Renal cortical epithelial cell (primary cell): Measurements from ENCODE around the gene TAGLN. TPM values are rescaled to one million over a fixed set of nuclear protein-coding genes. Genes with fewer than 3 reads are reported as not detected.
A peak's percentile ranks its signal among the peaks of the same experiment; 100 is the strongest.

Source experiments
- DNase-seq: peaks from one replicate; pipeline ENCODE4 v3.0.0-alpha.2; 2011; ENCODE audit warnings: low read depth
- total RNA-seq: library from RNA; depleted of rRNA; stranded (reverse); fragments of >200 nt; gene quantifications from 2 replicates; pipeline ENCODE4 v1.2.3, GENCODE V29; 2014

The TAGLN gene
- total RNA-seq, 1 donor from 2014 or later = 68.5 TPM

DNA sequence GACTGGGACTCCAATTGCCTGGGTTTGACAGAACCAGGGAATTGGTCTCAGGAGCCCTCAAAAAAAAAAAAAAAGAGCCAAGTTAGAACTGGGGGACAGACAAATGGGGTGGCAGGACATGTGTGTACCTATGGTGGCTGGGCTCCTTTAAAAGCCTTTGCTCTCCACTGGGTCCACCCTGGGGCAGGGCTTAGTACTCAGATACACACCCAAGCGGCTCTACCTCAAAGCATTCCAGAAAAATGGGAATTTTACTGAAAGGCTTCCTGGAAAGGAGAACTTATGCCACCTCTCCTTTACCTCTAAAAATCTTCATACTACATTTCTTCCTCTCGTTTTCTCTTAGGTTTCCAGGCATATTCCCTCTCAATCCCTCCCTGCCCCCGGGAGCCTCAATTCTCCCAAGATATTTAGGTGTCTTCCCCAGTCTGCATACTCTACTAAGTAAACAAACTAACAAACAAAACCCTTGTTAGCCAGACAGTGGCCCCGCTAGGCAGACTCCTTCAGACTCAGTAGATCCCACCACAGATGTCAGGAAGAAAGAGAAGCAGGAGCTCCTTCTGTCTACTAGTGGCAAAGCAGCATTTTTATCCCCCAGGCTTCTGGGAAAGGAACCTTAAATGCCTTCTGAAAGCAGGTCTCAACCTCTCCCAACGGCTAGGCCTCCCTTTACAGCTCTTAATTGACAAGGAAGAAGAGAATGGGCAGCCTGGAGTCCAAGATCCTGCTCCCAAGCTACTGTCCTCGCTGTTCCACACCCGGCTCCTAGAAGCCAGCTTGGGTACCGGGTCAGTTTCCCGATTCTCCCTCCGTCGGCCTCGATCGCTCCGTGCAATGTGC lies 32.0 kb downstream of the TAGLN start:
- no peak for DNase-seq

DNA sequence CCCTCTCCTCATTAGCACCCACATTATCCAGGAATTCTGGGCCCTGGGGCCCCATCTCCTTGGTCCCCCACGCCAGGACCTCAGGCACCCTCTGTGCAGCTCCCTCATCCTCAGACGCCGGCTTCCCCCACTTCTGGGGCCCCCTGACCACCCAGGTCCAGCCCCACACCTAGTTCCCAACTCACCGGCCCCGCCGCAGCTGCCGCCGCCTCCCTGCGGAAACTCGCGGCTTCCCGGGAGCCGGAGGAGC lies 32.6 kb downstream of the TAGLN start, which contains the start of gene PCSK7:
Gene PCSK7, minus strand, starts transcription at position 232 of the 250 bp plus-strand sequence. CDS start 2,229 bp downstream, outside the sequence.
- no peak for DNase-seq

DNA sequence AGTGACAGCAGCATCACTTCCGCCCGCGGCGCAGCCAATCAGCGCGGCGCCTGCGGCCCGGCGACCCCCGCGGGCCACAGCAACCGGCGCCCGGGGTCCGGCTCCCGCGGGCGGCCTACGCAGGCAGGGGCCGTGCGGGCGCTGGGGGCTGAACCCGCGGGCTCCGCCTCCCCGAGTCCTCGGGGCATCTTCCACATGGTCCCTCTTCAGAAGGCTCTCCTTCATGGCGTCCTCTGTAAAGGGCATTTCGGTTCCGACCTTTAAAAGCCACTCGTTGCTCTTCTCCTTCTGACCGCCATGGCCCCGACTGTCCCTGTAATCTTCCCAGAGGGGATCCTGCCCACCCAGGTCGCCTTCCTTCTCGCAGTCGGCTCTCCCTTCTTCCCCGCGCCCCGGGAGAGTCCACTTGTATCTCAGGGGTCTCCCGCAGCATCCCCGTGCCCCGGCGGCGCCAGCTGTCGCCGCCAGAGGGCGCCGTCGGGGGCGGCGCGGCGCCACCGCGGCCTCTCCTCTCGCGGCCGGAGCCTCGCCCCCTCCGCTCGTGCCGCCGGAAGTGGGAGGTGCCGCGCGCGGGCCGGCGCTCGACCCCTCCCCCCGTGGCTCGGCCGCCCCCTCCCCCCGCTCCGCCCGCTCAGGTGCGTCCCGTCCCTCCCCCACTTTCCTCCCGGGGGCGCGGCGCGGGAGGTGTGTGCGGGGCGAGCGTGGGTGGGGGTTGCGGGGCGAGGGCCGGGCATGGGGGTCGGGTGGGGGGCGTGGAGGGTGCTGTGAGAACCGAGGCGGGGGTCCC lies 33.1 kb downstream of the TAGLN start, which contains the start of gene RNF214:
Gene RNF214, plus strand, starts transcription at position 580 of the 787 bp plus-strand sequence. CDS start 1,602 bp downstream, outside the sequence.
- peak; percentile 31 for DNase-seq

DNA sequence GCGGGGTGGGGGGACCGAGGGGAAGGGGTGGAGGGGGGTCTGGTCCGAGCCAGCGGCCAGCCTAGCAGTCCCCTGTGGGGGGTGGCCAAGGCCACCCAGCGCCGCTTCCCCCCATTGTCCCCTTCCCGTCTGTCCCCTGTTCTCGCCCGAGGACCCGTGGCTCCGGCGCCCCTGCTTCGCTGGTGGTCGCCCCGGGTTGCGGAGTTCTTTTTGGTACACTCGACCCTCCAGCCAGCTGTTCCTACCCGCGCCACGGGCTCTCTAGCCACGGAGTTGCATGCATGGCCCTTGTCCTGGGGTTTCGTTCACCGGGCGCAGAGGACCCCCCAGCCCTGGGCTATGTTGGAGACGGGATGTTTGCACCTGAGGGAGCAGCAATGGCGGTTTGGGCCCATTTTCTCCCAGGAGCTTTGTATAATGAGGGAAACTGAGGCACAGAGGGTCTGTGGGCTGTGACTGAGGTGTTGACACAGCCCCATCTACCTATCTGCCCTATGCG lies 33.8 kb downstream of the TAGLN start:
- no peak for DNase-seq

DNA sequence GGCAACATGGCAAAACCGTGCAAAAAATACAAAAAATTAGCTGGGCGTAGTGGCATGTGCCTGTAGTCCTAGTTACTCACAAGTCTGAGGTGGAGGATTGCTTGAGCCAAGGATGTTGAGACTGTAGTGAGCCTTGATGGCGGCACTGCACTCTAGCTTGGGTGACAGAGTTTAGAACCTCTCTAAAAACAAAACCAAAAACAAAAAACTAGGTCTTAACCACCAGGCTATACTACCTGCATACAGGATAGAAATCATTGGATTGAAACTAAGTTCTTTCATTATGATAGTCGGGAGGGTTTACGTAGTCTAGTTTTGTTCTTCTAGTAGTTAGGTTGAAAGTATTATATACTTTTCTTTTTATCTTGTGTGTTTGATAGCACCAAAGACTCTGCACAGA lies 39.1 kb downstream of the TAGLN start:
- no peak for DNase-seq

DNA sequence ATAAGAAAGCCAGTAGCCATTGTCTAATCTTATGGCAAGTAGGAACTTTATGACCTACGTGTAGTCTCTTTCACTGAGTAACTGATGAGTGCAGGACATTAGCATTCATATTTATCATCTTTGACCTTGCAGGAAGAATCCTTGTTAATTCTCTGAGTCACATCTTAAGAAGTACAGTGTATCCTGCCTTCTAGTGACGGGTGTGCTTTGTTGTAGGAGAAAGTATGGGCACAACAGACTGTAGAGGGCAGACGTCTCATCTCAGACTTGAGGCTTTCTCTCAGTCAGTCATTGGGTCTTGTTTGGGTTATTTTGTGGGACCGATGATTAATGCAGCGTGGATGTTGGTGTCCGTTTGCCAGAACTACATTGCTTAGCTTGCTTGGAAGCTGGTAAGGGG lies 40.1 kb downstream of the TAGLN start:
- DNase-seq = no peak

DNA sequence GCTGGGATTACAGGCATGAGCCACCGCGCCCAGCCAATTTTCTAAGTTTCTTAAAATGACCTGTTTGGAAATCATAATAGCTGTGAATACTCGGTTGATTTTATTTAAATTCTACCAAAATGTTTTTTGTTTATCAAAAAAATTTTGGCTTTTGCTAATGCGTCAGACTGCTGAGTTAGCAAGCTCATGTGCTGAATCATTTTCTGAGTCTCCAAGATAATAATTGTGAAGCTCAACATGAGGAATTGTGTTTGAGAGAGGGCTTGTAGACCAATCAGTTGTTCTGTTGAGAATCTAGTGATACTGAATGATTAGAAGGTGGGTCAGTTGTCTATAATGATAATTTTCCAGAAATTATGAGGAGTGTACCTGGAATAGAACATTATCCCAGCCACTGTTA lies 49.2 kb downstream of the TAGLN start:
- DNase-seq = no peak

DNA sequence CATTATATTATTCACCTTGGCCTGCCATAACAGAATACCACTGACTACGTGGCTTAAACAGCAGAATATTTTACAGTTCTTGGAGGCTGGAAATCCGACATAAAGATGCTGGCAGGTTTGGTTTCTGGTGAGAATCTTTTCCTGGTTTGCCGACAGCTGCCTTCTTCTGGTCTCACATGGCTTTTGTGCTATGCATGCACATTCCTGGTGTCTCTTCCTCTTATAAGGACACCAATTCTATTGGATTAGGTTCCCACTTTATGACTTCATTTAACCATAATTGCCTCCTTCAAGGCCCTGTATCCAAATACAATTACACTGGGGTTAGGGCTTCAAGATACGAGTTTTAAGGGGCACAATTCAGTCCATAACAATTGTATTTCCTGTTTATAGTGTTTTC lies 50.4 kb downstream of the TAGLN start:
- no peak for DNase-seq

DNA sequence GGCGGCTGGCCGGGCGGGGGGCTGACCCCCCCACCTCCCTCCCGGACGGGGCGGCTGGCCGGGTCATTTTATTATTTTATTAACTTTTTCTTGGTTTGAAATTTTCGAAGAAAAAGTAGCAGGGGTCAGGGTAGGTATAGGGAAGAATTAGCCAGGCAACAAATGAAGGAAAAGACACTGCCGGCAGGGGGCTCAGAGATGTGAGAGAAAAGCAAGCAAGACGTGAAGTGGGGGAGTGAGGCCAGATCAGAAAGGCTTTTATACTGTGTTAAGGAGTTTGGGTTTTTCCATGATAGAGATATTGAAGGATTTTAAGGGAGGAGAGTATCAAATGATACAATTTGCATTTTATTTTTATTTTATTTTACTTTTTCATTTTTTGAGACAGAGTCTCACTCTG lies 52.3 kb downstream of the TAGLN start:
- no peak for DNase-seq

DNA sequence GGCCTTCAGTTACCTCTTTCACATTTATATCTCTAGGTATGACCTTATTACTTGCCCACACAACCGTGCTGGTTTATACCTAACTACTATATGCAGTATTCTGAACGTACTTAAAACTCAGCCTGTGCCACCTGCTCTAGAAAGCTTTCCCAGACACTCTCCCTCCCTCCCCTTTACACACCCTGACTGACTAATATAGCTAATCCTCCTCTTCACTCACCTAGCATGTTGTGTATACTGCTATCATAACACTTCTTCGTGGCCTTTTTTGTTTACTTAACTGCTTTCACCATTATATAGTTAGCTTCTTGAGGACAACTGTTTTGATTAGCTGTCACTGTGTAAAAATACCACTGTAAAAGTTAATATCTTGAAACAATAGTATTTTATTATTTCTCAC lies 56.8 kb downstream of the TAGLN start:
- no peak for DNase-seq

DNA sequence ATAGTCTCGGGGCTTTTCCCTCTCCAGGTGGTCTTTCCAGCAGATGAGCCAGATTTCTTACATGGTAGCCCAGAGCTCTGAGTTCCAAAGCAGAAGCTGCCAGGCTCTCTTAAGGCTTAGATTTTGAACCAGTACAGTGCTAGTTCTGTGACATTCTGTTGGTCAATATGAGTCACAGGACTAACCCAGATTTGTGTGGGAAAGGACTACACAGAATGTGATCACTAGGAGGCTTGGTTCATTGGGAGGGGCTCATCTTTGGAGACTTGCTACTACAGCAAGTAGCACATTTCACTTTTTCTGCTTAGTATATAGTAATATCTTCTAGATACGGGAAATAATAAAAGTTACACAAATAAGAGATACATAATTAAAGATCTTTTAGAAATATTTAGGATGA lies 57.4 kb downstream of the TAGLN start:
- no peak for DNase-seq

Other genes starting within 250 kb of the TAGLN start
- gene SIK3, start 100.9 kb upstream of the TAGLN start, total RNA-seq = 7.6 and 31.3 TPM in 2 replicates
- gene PAFAH1B2, start 55.1 kb upstream of the TAGLN start, total RNA-seq = 238 and 242 TPM in 2 replicates
- gene SIDT2, start 20.6 kb upstream of the TAGLN start, total RNA-seq = 5.4 and 35.5 TPM in 2 replicates
- 40.5 and 74.3 TPM in 2 replicates for gene PCSK7, start 32.7 kb downstream of the TAGLN start, total RNA-seq
- 5.7 and 21.6 TPM in 2 replicates for gene RNF214, start 33.3 kb downstream of the TAGLN start, total RNA-seq
- gene BACE1-AS, start 92.0 kb downstream of the TAGLN start, total RNA-seq = 0.87 and 5.0 TPM in 2 replicates
- gene BACE1, start 116.9 kb downstream of the TAGLN start, total RNA-seq = 4.2 and 27.3 TPM in 2 replicates
- 21.2 and 24.1 TPM in 2 replicates for gene CEP164, start 128.5 kb downstream of the TAGLN start, total RNA-seq